ENCODE measurements around the gene GRID2. TPM values are rescaled to one million over a fixed set of nuclear protein-coding genes. Genes with fewer than 3 reads are reported as not detected.

Gene GRID2
- total and polyA plus RNA-seq, 9 of the 15 experiments (the other 6 are each of a cell fraction or from before 2014, with no cell fraction given): 0.04 TPM; not detected in 7

DNA sequence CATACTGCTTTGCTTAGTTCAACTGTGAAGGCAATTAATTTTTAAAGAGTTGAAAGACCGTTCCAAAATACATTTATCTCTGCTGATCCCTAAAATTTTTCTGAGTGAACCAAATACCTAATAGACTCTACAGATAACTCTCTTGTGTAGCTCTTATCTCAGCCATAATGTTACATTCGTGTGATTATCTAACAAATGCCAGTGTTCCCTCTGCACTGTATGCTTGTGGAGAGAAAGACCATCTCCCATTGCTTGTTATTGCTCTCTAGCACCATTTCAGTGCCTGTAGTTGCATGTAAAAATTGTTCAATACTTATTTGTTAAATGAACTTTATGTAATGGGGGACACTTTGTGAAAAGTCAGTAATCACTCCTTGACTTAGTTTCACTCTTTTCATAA lies 1443.5 kb downstream of the GRID2 start (continued):
- TF ChIP-seq, protein P1, sequence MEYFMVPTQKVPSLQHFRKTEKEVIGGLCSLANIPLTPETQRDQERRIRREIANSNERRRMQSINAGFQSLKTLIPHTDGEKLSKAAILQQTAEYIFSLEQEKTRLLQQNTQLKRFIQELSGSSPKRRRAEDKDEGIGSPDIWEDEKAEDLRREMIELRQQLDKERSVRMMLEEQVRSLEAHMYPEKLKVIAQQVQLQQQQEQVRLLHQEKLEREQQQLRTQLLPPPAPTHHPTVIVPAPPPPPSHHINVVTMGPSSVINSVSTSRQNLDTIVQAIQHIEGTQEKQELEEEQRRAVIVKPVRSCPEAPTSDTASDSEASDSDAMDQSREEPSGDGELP (CRISPR knock-in tag; IDR thresholded peaks at IDR 0.05; ENCODE audit: borderline replicate concordance): no peak
- TF ChIP-seq MTA2 (IDR thresholded peaks at IDR 0.05; ENCODE audit: low read depth) (no peak), SP2 (IDR thresholded peaks at IDR 0.05; ENCODE audit: extremely low read depth, low read depth, low read length, poor library complexity, severe bottlenecking) (no peak), PHF8 (IDR thresholded peaks at IDR 0.05; ENCODE audit: borderline replicate concordance, low read length) (no peak), CREBBP (IDR thresholded peaks at IDR 0.05; ENCODE audit: low read depth, low read length) (no peak), MYC (IDR thresholded peaks at IDR 0.05; ENCODE audit: low read depth, low read length) (no peak), MYC (CRISPR knock-in tag; IDR thresholded peaks at IDR 0.05; ENCODE audit: borderline replicate concordance, low read depth) (no peak)

DNA sequence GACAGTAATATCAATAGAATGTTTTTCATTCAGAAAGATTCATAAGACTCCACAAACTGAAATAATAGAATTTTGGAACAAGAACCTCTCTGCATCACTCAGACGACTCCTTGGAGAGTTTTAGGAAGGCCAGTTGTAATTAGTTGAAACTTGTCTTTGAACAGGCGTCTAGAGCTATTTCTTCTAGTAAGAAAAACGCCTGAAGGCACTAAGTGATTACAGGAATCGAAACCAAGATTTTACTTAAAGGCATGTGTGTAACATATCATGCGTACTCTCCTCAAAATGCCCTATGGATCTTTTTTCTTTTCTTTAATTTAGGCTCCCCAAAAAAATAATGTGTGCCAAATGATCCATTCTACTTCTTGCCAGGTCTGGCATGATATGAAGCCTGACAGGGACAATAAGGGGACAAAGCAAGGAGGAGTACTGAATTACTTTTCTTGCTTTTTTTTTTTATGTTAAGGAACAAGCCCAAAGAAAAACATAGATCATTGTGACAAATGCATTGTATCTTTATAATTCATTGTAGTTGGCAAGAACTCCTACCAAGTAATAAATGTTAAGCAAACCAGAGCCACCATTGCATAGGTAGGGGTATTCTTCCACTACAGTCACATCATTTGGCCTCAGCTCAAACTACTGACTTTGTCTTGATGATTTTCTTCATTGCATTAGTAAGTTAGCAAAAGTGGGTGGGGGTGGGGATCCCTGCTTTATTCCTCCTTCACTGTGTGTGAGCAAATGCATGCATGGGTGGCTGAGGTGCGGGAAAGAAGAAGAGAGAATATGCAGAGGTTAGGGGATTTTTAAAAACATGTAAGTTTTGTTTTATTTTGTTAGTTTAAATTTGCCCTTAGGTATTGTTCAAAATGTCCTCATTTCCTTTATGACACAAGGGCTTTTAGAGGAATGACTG lies 1444.9 kb downstream of the GRID2 start:
- no TSS peak for BruUV-seq (replicated peaks)
- intact Hi-C loops (cut with micrococcal nuclease) (no loop called here), in situ Hi-C loops (cut with MboI) (no loop called here)
- WGBS (ENCODE audit: insufficient coverage, low coverage, missing lambda C conversion rate): 0% methylated on average over 6 of the region's 6 CpGs
- Histone ChIP-seq H3K9ac (ENCODE audit: insufficient read depth in 1 of 2, low read depth in 2 of 2, low read length in 2 of 2) (no peak overlapping the region), H3K27ac (ENCODE audit: extremely low read depth, low read depth, low read length) (no peak overlapping the region), H3K4me3 (no peak overlapping the region), H3K4me2 (ENCODE audit: insufficient read depth, low read length) (no peak overlapping the region), H3K36me3 (ENCODE audit: control insufficient read depth, insufficient read depth, low read length) (no peaks in the 10 kb centered on the region), H2AFZ (ENCODE audit: low read depth, low read length) (no peak overlapping the region), H3K27me3 (ENCODE audit: control insufficient read depth in 2 of 2, insufficient read depth in 2 of 2, low read length in 2 of 2) (no peaks in the 10 kb centered on the region), H3K9me3 (replicated peaks; ENCODE audit: control insufficient read depth, insufficient read depth, low read depth, low read length) (no peaks in the 10 kb centered on the region), H3K9me1 (ENCODE audit: control insufficient read depth, insufficient read depth, low read length) (no peaks in the 10 kb centered on the region), H3K4me1 (replicated peaks in 1 of 2; ENCODE audit: control insufficient read depth in 2 of 2, insufficient read depth in 2 of 2, low read length in 2 of 2) (no peaks in the 10 kb centered on the region), H4K20me1 (replicated peaks; ENCODE audit: control insufficient read depth, insufficient read depth, low read length) (no peaks in the 10 kb centered on the region), H3K79me2 (ENCODE audit: control insufficient read depth, insufficient read depth, low read length) (no peaks in the 10 kb centered on the region)
- FAIRE-seq (no peak), DNase-seq (ENCODE audit: extremely low read depth in 1 of 4, low spot score in 3 of 4) (no peak), ATAC-seq (no peak)
- ChIA-PET POLR2A (no interaction called here), CTCF (ENCODE audit: low intra/inter-chr PET ratio) (no interaction called here)
- no peak for TF ChIP-seq ZNF146 (CRISPR knock-in tag; IDR thresholded peaks at IDR 0.05; ENCODE audit: unreplicated experiment)
- no peak for TF ChIP-seq TCF7L2 (IDR thresholded peaks at IDR 0.05; ENCODE audit: low read depth, low read length)
- no peak for TF ChIP-seq XRCC4 (IDR thresholded peaks at IDR 0.05; ENCODE audit: extremely low read depth, insufficient read depth, insufficient read length)
- TF ChIP-seq, protein P2, sequence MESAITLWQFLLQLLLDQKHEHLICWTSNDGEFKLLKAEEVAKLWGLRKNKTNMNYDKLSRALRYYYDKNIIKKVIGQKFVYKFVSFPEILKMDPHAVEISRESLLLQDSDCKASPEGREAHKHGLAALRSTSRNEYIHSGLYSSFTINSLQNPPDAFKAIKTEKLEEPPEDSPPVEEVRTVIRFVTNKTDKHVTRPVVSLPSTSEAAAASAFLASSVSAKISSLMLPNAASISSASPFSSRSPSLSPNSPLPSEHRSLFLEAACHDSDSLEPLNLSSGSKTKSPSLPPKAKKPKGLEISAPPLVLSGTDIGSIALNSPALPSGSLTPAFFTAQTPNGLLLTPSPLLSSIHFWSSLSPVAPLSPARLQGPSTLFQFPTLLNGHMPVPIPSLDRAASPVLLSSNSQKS (CRISPR knock-in tag; IDR thresholded peaks at IDR 0.05): no peak
- no peak for TF ChIP-seq ZNF589 (CRISPR knock-in tag; IDR thresholded peaks at IDR 0.05; ENCODE audit: low read depth)
- no peak for TF ChIP-seq HEY1 (CRISPR knock-in tag; IDR thresholded peaks at IDR 0.05; ENCODE audit: borderline replicate concordance)
- TF ChIP-seq SMARCA4 (IDR thresholded peaks at IDR 0.05): no peak
- TF ChIP-seq, protein P3, sequence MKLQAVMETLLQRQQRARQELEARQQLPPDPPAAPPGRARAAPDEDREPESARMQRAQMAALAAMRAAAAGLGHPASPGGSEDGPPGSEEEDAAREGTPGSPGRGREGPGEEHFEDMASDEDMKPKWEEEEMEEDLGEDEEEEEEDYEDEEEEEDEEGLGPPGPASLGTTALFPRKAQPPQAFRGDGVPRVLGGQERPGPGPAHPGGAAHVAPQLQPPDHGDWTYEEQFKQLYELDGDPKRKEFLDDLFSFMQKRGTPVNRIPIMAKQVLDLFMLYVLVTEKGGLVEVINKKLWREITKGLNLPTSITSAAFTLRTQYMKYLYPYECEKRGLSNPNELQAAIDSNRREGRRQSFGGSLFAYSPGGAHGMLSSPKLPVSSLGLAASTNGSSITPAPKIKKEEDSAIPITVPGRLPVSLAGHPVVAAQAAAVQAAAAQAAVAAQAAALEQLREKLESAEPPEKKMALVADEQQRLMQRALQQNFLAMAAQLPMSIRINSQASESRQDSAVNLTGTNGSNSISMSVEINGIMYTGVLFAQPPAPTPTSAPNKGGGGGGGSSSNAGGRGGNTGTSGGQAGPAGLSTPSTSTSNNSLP (IDR thresholded peaks at IDR 0.05; ENCODE audit: borderline replicate concordance, low read depth, low read length): no peak
- no peak for TF ChIP-seq FOS (IDR thresholded peaks at IDR 0.05; ENCODE audit: extremely low read depth, insufficient read length)
- no peak for TF ChIP-seq PCBP1 (IDR thresholded peaks at IDR 0.05; ENCODE audit: low read depth, low read length, poor library complexity, severe bottlenecking)
